ENCODE data around the gene UBXN10. TPM values are rescaled to one million over a fixed set of nuclear protein-coding genes. Genes with fewer than 3 reads are reported as not detected.

UBXN10 gene
- total RNA-seq, 1 donor from 2014 or later = 1.4 TPM

GRCh38 chr1:20138961-20139550 lies 46.8 kb upstream of the UBXN10 start, which contains the start of gene PLA2G2F:
TSS of gene PLA2G2F (plus strand) at chr1:20139323. CDS start at chr1:20139428, 105 bp downstream.
- H3K27me3 ChIP-seq (ENCODE audit: low read depth) = peaks cover 25% of the 10 kb centered on the region
- intact Hi-C loops (cut with micrococcal nuclease) = no loop called here

GRCh38 chr1:20139776-20140612 lies 45.9 kb upstream of the UBXN10 start:
- Histone ChIP-seq H3K27me3 (ENCODE audit: low read depth) (peaks cover 16% of the 10 kb centered on the region), H3K4me3 (no peak overlapping the region), H3K36me3 (no peaks in the 10 kb centered on the region), H3K4me1 (no peaks in the 10 kb centered on the region), H3K27ac (replicated peaks) (no peak overlapping the region), H3K9me3 (replicated peaks) (no peaks in the 10 kb centered on the region)
- intact Hi-C loops (cut with micrococcal nuclease) = no loop called here
- no peak for DNase-seq
- TF ChIP-seq CTCF (IDR thresholded peaks at IDR 0.05; ENCODE audit: borderline replicate concordance) = no peak

More at GRCh38 chr1:20138961-20139550, 46.8 kb upstream of the UBXN10 start, which contains the start of gene PLA2G2F:
- Histone ChIP-seq H3K9me3 (replicated peaks) (no peaks in the 10 kb centered on the region), H3K27ac (replicated peaks) (no peak within 1 kb of the TSS), H3K4me3 (no peak within 1 kb of the TSS), H3K36me3 (no peaks in the 10 kb centered on the region), H3K4me1 (no peaks in the 10 kb centered on the region)
- no peak for DNase-seq
- no peak for TF ChIP-seq CTCF (IDR thresholded peaks at IDR 0.05; ENCODE audit: borderline replicate concordance)

GRCh38 chr1:20141001-20141400 lies 44.9 kb upstream of the UBXN10 start:
- peaks cover 9% of the 10 kb centered on the region for H3K27me3 ChIP-seq (ENCODE audit: low read depth)
- H3K4me1 ChIP-seq = no peaks in the 10 kb centered on the region
- DNase-seq = no peak
- intact Hi-C loops (cut with micrococcal nuclease) = no loop called here
- no peak overlapping the region for H3K27ac ChIP-seq (replicated peaks)
- H3K36me3 ChIP-seq = no peaks in the 10 kb centered on the region
- TF ChIP-seq CTCF (IDR thresholded peaks at IDR 0.05; ENCODE audit: borderline replicate concordance) = no peak
- no peak overlapping the region for H3K4me3 ChIP-seq
- H3K9me3 ChIP-seq (replicated peaks) = no peaks in the 10 kb centered on the region

GRCh38 chr1:20141466-20141865 lies 44.4 kb upstream of the UBXN10 start:
- intact Hi-C loops (cut with micrococcal nuclease) = no loop called here
- no peaks in the 10 kb centered on the region for H3K36me3 ChIP-seq
- H3K27me3 ChIP-seq (ENCODE audit: low read depth) = peaks cover 9% of the 10 kb centered on the region
- H3K9me3 ChIP-seq (replicated peaks) = no peaks in the 10 kb centered on the region
- TF ChIP-seq CTCF (IDR thresholded peaks at IDR 0.05; ENCODE audit: borderline replicate concordance) = no peak
- no peak overlapping the region for H3K4me3 ChIP-seq
- no peak overlapping the region for H3K27ac ChIP-seq (replicated peaks)
- H3K4me1 ChIP-seq = no peaks in the 10 kb centered on the region
- no peak for DNase-seq

- Histone ChIP-seq H3K9me3 (replicated peaks) (no peaks in the 10 kb centered on the region), H3K4me3 (no peak overlapping the region), H3K27ac (replicated peaks) (no peak overlapping the region), H3K27me3 (ENCODE audit: low read depth) (peaks cover 9% of the 10 kb centered on the region), H3K4me1 (no peaks in the 10 kb centered on the region), H3K36me3 (no peaks in the 10 kb centered on the region)
- TF ChIP-seq CTCF (IDR thresholded peaks at IDR 0.05; ENCODE audit: borderline replicate concordance) = no peak
- DNase-seq = no peak
- intact Hi-C loops (cut with micrococcal nuclease) = no loop called here
Measured at GRCh38 chr1:20142001-20142710, 43.7 kb upstream of the UBXN10 start.

Data from left ventricle myocardium inferior (tissue), 1 donor.